Right lobe of liver (tissue), 6 donors: ENCODE measurements around the gene MCF2L2. TPM values are rescaled to one million over a fixed set of nuclear protein-coding genes. Genes with fewer than 3 reads are reported as not detected.

ENCODE experiments used
- ATAC-seq, 4 donors: fragments of 200-7000 bp; cut with Tn5 transposase; one replicate each; pipeline ENCODE4 v1.9.1; 2020; ENCODE audit warnings: mild to moderate bottlenecking in 4 of 4, moderate library complexity in 4 of 4
- DNase-seq, 3 donors: peaks; one replicate each; pipeline ENCODE4 v3.0.0-alpha.2; 2020
- H3K27ac ChIP-seq, 3 donors: fragments of 200-600 bp; one replicate each; pipeline ENCODE4 v1.8.0; 2022
- H3K27me3 ChIP-seq, 2 donors: fragments of 200-600 bp; one replicate each; pipeline ENCODE4 v1.8.0; 2022
- H3K36me3 ChIP-seq, 4 donors: fragments of 200-600 bp; sonication (generic) in 1 of 4; one replicate each; pipeline versions ENCODE4 v1.5.1 to v1.8.0; 2017 to 2022; ENCODE audit warnings: control low read depth in 1 of 4
- H3K4me1 ChIP-seq, 4 donors: fragments of 200-600 bp; sonication (generic) in 1 of 4; one replicate each; pipeline versions ENCODE4 v1.5.1 to v1.8.0; 2017 to 2022; ENCODE audit warnings: control low read depth in 1 of 4
- H3K4me3 ChIP-seq, 3 donors: fragments of 200-600 bp; one replicate each; pipeline ENCODE4 v1.8.0; 2022
- H3K9me3 ChIP-seq, 4 donors: fragments of 200-600 bp; sonication (generic) in 1 of 4; one replicate each; pipeline versions ENCODE4 v1.5.1 to v1.8.0; 2017 to 2022; ENCODE audit warnings: control low read depth in 1 of 4
- POLR2A ChIP-seq: fragments of 450-650 bp; IDR thresholded peaks from one replicate; pipeline ENCODE4 v1.6.1; 2017; ENCODE audit warnings: antibody characterized with exemption, mild to moderate bottlenecking
- WGBS: methylation state at CpG from one replicate; pipeline ENCODE4 v1.1.6; 2018; ENCODE audit warnings: low coverage, low lambda C conversion rate; ENCODE audit not compliant: insufficient coverage; ENCODE audit errors: missing lambda C conversion rate; 5-methylcytosine and 5-hydroxymethylcytosine counted together
- intact Hi-C, 2 donors: fragments of 100-400 bp; cut with DNase I; formaldehyde crosslinking; loops; one replicate each; pipeline versions ENCODE4 v1.11.2 to v1.14.1; 2022
- total RNA-seq, 6 experiments: library from RNA; depleted of rRNA in 2 of 6; stranded (reverse); fragments of >200 nt in 2 of 6; fragmentation: NEBNext Ultra II Directional in 3 of 6; extraction: Animal tissue kit (Norgen Biotek cat#: 25700) in 3 of 6; gene quantifications; one replicate each; pipeline versions ENCODE4 v1.1.0 to v1.2.4, GENCODE V29; 2016 to 2023
- TF ChIP-seq, protein P1 (sequence below), 4 donors: fragments of 200-600 bp in 3 of 4; fragments of 450-650 bp in 1 of 4; IDR thresholded peaks; one replicate each; pipeline versions ENCODE4 v1.5.1 to v1.8.0; 2016 to 2022; ENCODE audit warnings: antibody characterized with exemption in 4 of 4, mild to moderate bottlenecking in 2 of 4
- donor health status: DM: no; HTN: yes; CAD: no.
- donor health status: DM: no; HTN: no; CAD: no.
- donor health status: DM: no; HTN: no; CAD: no.
- donor health status: DM: no; HTN: yes; CAD: no.
- donor health status: DM: no; HTN: yes; CAD: no.

The MCF2L2 gene
- total RNA-seq, 6 experiments from 2014 or later = 0.07 to 0.19 (median 0.17) TPM; not detected in 1

DNA sequence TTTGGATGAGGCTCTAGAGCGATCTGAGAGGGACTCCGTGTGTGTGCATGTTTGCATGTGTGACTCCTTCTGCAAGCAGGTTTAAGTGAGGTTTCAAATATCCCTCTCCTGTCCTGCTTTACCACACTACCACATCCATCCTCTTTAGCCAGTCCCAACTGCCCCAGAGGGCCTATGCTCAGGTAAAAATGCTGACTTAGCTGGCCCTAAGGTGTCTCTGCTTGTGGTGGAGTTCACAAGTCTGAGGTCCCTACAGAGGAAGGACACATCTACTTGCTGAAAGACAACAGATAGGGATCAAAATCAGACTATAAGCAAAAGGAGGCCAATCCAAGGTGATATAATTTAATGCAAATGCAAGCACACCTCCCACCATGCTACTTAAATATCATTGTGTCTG is 88.2 kb downstream of the MCF2L2 start:
- WGBS = 86% methylated on average over 2 of the region's 2 CpGs
- no peak overlapping the region for H3K27ac ChIP-seq
- H3K9me3 ChIP-seq = no peaks in the 10 kb centered on the region
- ATAC-seq (no peak), DNase-seq (no peak)
- no peaks in the 10 kb centered on the region for H3K36me3 ChIP-seq
- TF ChIP-seq, protein P1, sequence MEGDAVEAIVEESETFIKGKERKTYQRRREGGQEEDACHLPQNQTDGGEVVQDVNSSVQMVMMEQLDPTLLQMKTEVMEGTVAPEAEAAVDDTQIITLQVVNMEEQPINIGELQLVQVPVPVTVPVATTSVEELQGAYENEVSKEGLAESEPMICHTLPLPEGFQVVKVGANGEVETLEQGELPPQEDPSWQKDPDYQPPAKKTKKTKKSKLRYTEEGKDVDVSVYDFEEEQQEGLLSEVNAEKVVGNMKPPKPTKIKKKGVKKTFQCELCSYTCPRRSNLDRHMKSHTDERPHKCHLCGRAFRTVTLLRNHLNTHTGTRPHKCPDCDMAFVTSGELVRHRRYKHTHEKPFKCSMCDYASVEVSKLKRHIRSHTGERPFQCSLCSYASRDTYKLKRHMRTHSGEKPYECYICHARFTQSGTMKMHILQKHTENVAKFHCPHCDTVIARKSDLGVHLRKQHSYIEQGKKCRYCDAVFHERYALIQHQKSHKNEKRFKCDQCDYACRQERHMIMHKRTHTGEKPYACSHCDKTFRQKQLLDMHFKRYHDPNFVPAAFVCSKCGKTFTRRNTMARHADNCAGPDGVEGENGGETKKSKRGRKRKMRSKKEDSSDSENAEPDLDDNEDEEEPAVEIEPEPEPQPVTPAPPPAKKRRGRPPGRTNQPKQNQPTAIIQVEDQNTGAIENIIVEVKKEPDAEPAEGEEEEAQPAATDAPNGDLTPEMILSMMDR (IDR thresholded peaks at IDR 0.05) = no peak
- no peak for TF ChIP-seq POLR2A
- H3K4me3 ChIP-seq = no peak overlapping the region
- H3K4me1 ChIP-seq = no peaks in the 10 kb centered on the region
- intact Hi-C loops = no loop called here
- no peaks in the 10 kb centered on the region for H3K27me3 ChIP-seq

DNA sequence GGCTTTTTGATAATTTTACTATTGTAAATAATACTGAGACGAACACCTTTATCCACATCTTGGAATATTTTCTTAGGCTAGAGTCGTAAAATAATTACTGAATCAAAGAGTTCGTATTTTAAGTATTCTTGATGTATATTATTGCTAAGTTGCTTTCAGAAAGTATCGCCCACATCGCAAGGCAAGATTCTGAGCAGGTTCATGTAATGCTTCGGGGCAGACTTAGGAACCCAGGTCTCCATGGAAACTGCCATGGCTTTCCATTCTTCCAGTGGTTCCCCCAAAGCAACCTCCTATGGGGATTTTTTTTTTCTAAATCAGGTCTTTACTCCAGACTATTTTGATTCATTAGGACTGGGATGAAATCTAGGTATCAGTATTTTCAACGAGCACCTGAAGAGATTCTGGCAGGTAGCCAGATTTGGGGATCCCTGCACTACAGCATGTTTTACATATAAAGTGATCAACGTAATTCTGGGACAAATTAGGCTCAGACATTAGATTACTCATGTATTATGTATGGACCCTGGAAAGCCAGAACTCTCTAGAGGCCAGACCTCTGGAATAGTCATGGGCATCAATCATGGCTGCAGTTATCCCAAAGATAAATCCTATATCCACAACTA is 88.8 kb downstream of the MCF2L2 start:
- TF ChIP-seq, protein P1 (IDR thresholded peaks at IDR 0.05) = no peak
- TF ChIP-seq POLR2A = no peak
- WGBS = 82% methylated on average over 8 of the region's 8 CpGs
- H3K9me3 ChIP-seq = no peaks in the 10 kb centered on the region
- no peak overlapping the region for H3K27ac ChIP-seq
- no peak overlapping the region for H3K4me3 ChIP-seq
- no peak for ATAC-seq
- H3K4me1 ChIP-seq = no peaks in the 10 kb centered on the region
- intact Hi-C loops = no loop called here
- no peaks in the 10 kb centered on the region for H3K27me3 ChIP-seq
- H3K36me3 ChIP-seq = no peaks in the 10 kb centered on the region
- no peak for DNase-seq

DNA sequence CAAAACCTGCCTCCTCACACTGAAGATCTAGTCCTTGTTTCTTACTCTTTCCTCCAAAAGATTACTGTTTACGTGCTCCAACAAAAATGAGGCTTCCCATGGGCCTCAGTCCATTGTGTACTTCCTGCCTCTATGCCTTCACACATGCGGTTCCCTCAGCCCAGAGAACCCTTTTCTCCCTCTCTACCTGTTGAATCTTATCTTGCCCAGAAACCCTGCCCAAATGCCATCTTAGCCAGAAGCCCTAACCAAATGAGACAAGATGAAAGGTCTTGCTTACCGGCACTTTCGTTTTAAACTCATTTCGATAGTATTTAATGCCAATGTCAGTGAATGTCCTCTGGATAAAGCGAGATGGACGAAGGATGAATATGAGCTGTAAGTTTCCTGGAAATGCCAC is 89.9 kb downstream of the MCF2L2 start:
- no peaks in the 10 kb centered on the region for H3K4me1 ChIP-seq
- no peaks in the 10 kb centered on the region for H3K27me3 ChIP-seq
- DNase-seq = no peak
- no peaks in the 10 kb centered on the region for H3K9me3 ChIP-seq
- ATAC-seq = no peak
- no peak overlapping the region for H3K27ac ChIP-seq
- H3K4me3 ChIP-seq = no peak overlapping the region
- WGBS = 86% methylated on average over 7 of the region's 7 CpGs
- intact Hi-C loops = no loop called here
- TF ChIP-seq POLR2A = no peak
- TF ChIP-seq, protein P1 (IDR thresholded peaks at IDR 0.05) = no peak
- H3K36me3 ChIP-seq = no peaks in the 10 kb centered on the region

- H3K9me3 ChIP-seq = no peaks in the 10 kb centered on the region
- no peak overlapping the region for H3K4me3 ChIP-seq
- H3K36me3 ChIP-seq = no peaks in the 10 kb centered on the region
- no peaks in the 10 kb centered on the region for H3K27me3 ChIP-seq
- 83% methylated on average over 8 of the region's 8 CpGs for WGBS
- no peak overlapping the region for H3K27ac ChIP-seq
- TF ChIP-seq, protein P1 (IDR thresholded peaks at IDR 0.05) = no peak
- ATAC-seq (no peak), DNase-seq (no peak)
- H3K4me1 ChIP-seq = no peaks in the 10 kb centered on the region
- intact Hi-C loops = no loop called here
These were observed 95.9 kb downstream of the MCF2L2 start for GRCh38 chr3:183332487-183332886.

DNA sequence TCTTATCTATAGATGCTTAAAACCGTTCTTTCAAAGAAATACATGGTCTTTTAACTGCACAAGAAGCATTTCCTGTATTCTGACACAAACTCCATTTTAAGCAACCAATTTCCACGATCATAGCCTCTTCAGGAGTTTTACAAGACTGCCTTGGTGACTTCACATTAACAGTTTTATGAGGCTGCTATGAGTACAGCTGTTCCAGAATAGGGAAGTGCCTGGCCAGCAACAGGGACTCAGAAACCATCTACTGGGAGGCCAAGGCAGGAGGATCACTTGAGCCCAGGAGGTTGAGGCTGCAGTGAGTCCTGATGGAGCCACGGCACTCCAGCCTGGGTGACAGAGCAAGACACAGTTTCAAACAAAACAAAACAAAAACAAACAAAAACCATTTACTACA is 96.9 kb downstream of the MCF2L2 start:
- H3K4me3 ChIP-seq = no peak overlapping the region
- H3K27ac ChIP-seq = no peak overlapping the region
- no peaks in the 10 kb centered on the region for H3K36me3 ChIP-seq
- no peaks in the 10 kb centered on the region for H3K4me1 ChIP-seq
- TF ChIP-seq, protein P1 (IDR thresholded peaks at IDR 0.05) = no peak
- no peak for TF ChIP-seq POLR2A
- WGBS = 50% methylated on average over 3 of the region's 3 CpGs
- ATAC-seq = no peak
- H3K9me3 ChIP-seq = no peaks in the 10 kb centered on the region
- DNase-seq = no peak
- H3K27me3 ChIP-seq = no peaks in the 10 kb centered on the region
- intact Hi-C loops = no loop called here
